HG02840 (cell line): ENCODE data around the gene PGAP6.
A peak's percentile ranks its signal among the peaks of the same experiment; 100 is the strongest.
"Not testable (repeated sequence)": the region's sequence is repeated elsewhere in the genome, so short reads cannot be mapped to it uniquely, and the experiment has no call there.

Source experiments
- ATAC-seq: cut with Tn5 transposase; IDR thresholded peaks from one replicate; pipeline ENCODE4 v1.9.1; 2021; ENCODE audit warnings: mild to moderate bottlenecking, moderate library complexity, moderate number of reproducible peaks; ENCODE audit not compliant: unreplicated experiment, low FRiP score

PGAP6 gene, protein sequence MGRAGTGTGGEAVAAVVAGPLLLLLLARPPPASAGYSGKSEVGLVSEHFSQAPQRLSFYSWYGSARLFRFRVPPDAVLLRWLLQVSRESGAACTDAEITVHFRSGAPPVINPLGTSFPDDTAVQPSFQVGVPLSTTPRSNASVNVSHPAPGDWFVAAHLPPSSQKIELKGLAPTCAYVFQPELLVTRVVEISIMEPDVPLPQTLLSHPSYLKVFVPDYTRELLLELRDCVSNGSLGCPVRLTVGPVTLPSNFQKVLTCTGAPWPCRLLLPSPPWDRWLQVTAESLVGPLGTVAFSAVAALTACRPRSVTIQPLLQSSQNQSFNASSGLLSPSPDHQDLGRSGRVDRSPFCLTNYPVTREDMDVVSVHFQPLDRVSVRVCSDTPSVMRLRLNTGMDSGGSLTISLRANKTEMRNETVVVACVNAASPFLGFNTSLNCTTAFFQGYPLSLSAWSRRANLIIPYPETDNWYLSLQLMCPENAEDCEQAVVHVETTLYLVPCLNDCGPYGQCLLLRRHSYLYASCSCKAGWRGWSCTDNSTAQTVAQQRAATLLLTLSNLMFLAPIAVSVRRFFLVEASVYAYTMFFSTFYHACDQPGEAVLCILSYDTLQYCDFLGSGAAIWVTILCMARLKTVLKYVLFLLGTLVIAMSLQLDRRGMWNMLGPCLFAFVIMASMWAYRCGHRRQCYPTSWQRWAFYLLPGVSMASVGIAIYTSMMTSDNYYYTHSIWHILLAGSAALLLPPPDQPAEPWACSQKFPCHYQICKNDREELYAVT

DNA sequence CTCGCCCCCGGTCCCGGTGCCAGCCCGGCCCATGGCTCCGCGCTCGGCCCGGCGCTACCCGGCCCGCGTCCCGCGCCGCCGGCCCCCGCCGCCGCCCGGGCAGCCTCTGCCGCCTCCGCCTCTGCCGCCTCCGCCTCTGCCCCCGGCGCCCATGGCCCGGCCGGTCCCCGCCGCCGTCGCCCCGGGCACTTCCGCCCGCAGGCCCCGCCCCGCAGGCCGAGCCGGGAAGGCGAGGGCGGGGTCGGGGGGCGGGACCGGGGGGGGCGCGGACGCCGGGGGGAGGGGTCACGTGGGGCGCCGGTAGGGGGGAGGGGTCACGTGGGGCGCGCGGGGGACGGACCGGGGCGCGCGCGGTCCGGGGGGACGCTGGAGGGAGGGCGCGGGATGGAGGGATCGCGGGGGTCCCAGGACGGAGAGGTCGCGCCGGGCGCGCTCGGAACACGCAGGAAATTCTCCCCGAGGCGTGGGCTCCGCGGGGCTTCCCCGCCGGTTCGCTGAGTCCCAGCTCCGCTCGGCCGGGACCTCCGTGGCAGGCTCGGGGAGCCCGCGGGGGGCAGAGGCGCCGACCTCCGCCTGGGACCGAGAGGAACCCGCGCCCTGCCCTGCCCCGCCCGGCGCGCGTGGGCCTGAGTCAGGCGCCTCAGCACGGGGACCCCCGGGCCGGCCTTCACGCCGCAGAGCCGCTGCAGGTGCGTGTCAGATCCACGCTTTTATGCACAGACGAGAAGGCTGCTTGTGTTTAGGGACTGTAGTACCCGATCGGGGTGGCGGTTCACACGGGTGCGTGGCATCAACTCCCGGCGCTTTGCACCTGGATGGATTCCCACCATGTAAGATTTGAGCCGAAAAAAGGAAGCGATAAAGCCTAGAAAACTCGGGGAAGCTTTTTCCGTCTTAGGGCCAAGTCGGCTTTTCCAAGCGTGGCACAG lies at the start of gene PGAP6:
Gene PGAP6 (minus strand): TSS at position 190 of the 929 bp plus-strand sequence. CDS start 157 bp downstream, at position 33.
- peak; percentile 52 for ATAC-seq

DNA sequence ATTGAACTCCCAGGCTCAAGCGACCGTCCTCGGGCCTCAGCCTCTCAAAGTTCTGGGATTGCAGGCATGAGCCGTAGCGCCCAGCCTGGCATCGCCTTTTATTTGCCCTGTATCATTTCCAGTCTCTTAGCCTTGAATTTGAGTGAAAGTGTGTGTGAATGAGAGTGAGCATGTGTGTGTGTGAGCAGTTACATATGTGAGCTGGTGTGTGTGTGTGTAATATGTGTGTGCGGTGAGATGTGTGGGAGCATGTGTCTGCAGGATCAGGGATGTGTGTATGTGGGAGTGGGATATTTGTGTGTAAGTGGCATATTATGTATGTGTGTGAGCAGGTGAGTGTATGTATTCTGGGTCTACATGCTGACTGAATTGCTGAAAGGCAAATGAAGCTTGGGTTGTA lies 49.1 kb upstream of the PGAP6 start:
- no peak for ATAC-seq

DNA sequence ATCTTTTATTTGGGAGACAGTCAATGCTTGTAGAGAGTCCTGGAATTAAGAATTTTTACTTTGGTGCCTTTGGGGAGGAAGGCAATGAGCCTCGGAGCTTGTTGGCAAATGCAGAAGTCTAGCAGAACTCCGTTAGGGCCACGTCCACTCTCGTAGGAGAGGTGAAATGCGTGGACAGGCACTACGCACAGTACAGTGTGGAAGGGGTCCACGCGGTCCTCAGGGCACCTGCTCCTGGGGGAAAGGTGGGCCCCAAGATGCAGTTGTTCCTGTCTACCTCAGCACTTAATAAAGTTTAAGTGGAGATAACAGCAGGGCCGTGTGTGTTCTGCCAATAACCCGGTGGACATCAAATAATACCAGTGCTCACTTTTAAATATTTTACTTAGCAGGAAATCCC lies 45.5 kb upstream of the PGAP6 start:
- no peak for ATAC-seq

DNA sequence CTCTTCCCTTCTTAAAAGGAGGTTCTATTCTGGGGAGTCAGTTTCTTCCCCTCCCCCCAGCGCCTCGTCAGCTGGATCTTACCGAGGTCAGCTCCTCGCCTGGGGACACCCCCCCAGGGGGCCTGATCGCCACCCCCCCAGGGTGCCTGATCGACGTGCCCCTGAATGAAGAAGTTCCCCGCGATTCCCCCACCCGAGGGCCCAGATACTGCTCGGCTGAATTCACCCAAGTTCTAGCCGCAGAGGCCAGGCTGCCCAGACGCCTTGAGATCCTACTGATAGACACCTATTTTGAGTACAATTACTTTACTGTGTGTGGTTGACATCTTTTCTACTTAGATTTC lies 45.1 kb upstream of the PGAP6 start:
- ATAC-seq, result no peak

DNA sequence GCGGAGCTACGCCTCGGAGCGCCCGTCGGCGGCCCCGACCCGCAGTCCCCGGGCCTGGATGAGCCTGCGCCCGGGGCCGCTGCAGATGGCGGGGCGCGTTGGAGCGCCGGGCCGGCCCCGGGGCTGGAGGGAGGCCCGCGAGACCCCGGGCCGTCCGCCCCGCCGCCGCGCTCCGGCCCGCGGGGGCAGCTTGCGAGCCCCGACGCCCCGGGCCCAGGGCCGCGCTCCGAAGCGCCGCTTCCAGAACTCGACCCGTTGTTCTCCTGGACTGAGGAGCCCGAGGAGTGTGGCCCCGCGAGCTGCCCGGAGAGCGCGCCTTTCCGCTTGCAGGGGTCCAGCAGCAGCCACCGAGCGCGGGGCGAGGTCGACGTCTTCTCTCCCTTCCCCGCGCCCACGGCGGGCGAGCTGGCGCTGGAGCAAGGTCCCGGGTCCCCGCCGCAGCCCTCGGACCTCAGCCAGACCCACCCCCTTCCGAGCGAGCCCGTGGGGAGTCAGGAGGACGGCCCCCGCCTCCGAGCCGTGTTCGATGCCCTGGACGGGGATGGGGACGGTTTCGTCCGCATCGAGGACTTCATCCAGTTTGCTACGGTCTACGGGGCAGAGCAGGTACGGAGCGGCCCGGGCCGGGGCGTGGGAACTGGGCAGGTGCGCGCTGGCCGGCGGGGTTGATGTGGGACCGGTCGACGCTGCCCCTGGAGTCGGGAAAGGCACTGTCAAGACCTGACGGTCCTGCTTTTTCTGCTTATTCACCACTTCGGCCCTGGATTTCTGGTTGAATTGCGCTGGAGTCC lies 44.5 kb upstream of the PGAP6 start:
- ATAC-seq, result peak; percentile 11

DNA sequence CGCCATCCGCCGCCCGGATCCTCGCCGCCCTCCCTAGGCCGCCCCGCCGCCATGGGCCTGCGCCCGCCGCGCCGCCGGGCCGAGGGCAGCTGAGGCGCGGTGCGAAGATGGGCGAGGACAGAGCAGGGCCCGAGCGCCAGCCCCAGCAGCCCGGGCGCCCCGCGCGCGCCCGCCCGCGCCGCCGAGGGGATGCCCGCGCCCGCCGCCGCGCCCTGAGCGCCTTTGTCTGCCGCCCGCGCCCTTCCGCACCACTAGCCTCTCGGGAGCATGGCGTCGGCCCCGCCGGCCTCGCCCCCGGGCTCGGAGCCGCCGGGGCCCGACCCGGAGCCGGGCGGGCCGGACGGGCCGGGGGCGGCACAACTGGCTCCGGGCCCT lies 43.9 kb upstream of the PGAP6 start:
- ATAC-seq, result peak; percentile 33

DNA sequence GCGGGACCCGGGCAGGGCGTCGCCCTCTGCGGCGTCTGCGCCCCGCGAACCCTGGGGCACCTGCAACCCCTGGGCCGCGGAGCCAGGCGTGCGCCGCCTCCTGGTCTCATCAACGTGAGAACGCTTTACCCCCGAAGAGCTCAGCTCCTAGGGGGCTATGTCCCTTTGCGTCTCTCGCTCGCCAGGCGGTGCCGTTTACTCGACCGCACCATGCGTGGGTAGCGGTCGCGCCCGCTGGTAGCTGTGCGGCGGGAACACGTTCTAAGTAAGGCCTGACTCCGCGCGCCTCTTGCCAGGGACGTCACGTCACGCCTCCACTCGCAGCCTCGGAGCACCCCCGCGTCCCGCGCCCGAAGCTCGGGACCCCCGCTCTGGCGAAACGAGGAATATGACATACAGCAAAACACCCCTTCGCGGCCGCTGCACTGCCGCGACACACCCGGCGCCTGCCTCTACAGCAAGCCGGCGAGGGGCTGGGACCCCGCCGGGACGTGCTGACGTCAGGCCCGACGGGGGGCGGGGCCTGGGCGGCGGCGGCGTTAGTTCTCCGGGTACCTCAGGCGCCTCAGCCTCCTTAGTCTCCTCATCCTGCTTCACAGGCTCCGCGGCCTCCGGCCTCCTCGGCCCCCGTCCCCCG lies 43.4 kb upstream of the PGAP6 start, which contains the start of gene RAB11FIP3:
Gene RAB11FIP3 (plus strand): TSS at position 568 of the 637 bp plus-strand sequence. CDS start 358 bp downstream, outside the sequence.
- ATAC-seq, result peak; percentile 82

DNA sequence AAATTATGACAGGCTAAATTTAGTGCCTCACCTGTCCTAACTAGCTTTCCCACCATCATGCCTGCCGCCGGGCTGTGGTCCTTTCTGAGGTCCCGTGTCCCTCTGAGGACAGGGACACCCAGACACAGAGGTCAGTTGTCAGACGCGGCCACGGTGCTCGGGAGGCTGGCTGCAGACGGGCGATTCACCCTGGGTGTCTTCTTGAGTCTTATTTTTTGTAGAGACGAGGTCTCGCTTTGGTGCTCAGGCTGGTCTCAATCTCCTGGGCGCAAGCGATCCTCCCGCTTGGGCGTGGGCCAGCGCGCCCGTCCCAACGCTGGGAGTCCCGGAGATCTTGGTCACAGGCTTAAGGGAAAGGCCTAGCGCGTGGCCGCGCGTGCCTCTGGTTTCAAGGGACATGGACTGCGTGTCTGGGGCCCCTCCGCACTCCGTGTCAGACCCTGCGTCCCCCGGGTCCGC lies 42.9 kb upstream of the PGAP6 start:
- ATAC-seq, result no peak

DNA sequence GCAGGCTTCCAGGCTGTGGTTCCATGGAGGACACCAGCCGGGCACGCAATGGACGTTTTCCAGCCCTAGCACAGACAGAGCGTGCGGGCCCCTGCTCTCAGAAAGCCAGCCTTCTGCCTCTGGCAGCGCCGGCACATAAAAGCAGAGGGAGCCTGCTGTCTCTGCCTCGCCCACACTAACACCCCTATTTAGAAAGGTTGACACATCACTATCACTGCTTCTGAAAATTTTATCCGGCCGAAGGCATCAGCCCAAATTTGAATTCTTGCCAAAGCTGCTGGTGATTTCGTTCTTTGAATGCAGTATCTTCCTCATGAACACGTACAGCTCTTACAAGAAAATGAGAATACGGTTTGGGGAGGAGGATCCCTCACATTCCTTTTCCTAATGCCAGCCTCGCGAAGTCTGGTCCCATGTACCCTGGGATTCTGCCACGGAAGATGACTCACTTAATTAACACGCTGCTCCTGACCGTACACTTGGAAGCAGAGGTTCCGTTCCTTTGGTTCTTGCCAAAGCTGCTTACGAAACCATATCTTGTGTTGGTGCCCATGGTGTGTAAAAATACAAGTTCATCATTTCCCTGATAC lies 42.4 kb upstream of the PGAP6 start:
- no peak for ATAC-seq

DNA sequence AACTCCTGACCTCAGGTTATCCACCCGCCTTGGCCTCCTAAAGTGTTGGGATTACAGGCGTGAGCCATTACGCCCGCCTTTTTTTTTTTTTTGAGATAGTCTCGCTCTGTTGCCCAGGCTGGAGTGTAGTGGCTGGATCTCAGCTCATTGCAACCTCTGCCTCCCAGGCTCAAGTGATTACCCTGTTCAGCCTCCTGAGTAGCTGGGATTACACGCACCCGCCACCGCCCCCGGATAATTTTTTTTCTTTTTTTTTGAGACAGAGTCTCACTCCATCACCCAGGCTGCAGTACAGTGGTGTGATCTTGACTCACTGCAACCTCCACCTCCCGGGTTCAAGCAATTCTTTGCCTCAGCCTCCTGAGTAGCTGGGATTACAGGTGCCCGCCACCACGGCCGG lies 40.4 kb upstream of the PGAP6 start:
- ATAC-seq, result not testable (repeated sequence)

DNA sequence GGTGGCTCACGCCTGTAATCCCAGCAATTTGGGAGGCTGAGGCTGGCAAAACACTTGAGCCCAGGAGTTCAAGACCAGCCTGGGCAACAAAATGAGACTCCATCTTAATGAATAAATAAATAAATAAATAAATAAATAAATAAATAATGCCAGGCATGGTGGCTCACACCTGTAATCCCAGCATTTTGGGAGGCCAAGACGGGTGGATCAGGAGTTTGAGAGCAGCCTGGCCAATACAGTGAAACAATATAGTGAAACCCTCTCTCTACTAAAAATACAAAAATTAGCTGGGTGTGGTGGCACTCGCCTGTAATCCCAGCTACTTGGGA lies 33.4 kb upstream of the PGAP6 start:
- ATAC-seq, result not testable (repeated sequence)

DNA sequence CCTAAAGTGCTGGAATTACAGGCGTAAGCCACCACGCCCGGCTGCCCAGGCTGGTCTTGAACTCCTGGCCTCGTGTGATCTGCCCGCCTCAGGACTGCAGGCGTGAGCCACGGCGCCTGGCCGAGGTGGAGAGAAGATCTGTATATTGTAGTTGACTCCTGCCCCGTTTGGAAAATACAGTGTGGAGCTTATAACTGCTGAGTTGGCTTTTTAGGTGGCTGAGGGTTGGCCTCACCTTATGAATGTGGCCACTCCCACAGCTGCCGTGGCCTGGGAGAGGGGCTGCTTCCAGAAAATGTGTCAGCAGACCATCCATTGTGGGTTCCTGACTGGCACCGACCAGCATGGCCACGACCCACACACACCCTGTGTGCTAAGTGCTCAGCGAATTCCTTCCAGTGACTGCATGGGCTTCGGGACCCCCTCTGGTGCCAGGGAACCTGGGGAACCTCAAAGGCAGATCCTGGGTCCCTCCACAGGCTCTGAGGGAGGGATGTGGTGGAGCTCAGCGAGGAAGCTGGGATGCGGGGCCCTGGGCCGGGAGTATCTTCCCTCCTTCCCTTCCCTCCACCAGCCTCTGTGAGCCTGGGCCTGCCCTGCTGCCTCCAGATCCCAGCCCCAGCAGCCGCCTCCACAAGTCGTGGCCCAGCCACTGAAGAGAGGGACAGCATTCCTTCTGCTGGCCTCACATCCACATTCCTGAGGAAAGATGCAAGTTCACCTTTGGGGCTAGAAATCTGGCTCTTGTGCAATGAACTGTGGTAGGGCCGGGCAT lies 32.8 kb upstream of the PGAP6 start:
- ATAC-seq, result no peak

DNA sequence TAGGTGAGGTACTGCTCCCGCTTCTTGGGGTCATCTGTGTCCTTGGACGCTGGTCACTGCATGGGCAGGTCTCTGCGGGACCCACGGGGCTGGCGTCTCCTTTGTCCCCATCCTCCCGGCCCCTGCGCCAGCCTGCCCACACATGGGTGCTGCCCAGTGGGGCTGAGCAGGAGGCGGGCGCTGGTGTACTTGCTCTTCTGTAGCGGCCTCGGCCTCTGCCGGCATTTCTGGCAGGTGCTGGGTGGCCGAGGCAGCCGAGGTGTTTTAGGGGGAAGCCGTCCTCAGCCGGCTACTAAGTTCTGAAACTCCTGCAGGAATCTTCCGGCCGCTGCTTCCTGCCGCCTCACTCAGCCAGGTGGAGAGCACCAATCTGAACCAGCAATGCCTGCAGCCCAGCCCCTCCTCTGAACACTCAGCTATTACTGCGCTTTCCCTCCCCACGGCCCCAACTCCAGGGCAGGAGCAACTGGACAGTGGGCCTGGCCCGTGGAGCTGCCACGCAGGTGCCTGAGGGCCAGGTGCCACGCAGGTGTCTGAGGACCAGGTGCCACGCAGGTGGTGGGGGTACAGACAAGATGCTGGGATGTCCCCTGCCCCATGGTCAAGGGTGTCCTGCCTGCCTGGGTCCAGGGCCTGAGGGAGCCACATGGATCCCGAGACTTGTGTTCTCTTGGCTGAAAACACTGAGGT lies 29.9 kb upstream of the PGAP6 start:
- no peak for ATAC-seq

DNA sequence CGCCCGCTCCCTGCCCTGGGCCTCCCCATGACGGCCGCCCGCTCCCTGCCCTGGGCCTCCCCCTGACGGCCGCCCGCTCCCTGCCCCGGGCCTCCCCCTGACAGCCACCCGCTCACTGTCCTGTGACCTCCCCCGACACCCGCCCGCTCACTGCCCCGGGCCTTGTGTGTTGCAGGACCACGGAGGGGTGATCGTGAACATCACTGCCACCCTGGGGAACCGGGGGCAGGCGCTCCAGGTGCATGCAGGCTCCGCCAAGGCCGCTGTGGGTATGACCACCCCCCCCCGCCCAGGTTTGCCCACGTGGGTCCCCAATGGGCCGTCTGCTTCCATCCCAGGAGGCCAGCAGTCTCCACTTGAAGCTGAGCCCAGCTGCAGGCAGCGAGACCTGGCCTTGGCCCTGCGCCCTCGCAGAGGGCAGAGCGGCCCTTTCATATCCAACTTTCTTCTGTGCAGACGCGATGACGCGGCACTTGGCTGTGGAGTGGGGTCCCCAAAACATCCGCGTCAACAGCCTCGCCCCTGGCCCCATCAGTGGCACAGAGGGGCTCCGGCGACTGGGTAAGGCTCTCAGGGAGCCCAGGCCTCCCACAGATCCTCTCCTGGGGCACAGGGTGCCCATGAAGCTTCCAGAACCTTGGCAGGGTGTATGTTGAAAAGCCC lies 28.9 kb upstream of the PGAP6 start:
- no peak for ATAC-seq

DNA sequence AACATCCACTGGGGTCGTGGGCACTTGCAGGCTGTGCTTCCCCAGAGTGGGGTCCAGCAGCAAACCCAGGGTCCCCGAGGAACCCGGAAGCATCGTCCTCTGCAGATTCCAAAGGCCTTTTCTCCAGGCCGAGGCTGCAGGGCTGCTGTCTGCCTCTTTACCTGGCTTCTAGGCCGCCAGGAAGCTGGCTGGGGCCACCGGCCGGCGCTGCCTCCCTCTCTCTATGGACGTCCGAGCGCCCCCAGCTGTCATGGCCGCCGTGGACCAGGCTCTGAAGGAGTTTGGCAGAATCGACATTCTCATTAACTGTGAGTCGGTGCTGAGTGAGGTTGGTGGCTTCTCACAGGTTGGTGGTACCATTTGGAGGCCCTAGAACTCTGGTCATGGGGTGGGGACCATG lies 25.5 kb upstream of the PGAP6 start:
- no peak for ATAC-seq

DNA sequence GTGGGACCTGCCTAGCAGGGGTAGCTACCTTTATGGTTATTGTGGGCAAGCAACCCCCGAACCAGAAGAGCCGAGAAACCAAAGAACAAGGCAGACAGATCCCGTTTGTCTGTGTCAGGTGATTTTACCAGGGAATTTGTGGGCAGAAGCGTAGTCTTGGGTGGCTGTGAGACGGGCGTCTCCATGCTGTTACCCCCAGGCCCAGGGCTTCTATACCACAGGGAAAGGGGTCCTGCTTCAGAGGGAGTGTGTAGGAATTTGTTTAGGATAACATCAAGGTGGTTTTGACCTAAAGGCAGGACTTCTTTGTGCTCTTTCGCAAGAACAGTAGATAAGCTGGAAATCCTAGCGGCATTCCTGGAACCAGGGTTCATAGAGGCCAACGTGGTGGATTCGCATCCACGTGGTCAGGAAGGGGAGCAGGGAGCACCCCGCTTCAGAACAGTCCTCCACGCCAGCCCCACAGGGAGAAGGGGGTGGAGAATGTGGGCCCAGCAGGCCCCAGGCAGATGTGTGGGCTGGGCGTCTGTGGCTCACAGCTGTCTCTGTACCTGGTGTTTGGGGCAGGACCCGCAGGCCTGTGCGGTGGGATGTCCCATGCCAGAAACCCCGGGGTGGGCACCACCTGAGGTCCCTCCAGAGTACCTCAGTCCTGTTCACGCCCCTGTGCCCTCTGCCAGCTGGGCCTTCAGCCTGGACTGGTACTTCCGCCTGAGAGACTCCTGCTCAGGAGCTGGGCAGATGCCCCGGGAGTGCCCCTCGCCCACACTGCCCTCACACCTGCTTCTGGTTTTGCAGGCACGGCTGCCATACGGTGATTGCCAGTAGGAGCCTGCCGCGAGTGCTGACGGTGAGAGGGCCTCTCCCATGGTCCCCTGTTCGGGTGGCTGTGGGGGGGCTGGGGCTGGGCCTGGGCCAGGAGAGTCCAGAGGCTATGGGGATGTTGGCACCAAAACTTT lies 24.0 kb upstream of the PGAP6 start:
- no peak for ATAC-seq
